LHCN-M2 (cell line): Measurements from ENCODE around the gene APCDD1L. TPM values are rescaled to one million over a fixed set of nuclear protein-coding genes. Genes with fewer than 3 reads are reported as not detected.
A peak's percentile ranks its signal among the peaks of the same experiment; 100 is the strongest.

Experiments
- DNase-seq: peaks from one replicate; pipeline ENCODE4 v3.0.0-alpha.2; 2012; ENCODE audit warnings: low read depth
- total RNA-seq: library from RNA; depleted of rRNA; stranded (reverse); fragments of >200 nt; gene quantifications from 2 replicates; pipeline ENCODE4 v1.2.3, GENCODE V29; 2014

APCDD1L gene
- total RNA-seq, 1 experiment from 2014 or later, result 0.34 TPM

DNA sequence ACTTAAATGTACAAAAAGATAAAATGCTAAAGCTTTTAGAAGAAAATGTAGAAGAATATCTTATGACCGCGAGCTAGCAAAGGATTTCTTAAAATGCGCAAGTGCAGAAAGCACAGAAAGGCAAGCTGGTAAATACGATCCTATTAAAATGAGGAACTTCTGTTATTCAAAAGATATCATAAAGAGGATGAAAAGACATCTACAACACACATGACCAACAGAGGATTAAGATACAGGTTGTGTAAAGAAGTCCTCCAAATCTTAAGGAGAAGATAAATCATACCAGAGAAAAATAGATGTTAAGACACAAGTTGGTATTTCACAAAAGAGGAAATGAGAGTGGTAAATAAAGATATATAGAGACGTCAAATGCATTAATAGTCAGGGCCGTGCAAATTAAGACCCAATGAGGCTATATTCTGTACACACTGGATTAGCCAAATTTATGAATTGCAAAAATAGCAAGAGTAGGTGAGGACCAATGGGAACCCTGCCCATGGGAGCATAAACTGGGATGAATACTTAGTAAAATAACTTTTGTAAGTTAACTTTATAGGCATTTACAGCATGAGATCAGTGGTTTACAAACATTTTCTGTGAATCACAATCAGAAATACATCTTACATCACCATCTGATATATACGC lies 23.0 kb downstream of the APCDD1L start:
- no peak for DNase-seq

DNA sequence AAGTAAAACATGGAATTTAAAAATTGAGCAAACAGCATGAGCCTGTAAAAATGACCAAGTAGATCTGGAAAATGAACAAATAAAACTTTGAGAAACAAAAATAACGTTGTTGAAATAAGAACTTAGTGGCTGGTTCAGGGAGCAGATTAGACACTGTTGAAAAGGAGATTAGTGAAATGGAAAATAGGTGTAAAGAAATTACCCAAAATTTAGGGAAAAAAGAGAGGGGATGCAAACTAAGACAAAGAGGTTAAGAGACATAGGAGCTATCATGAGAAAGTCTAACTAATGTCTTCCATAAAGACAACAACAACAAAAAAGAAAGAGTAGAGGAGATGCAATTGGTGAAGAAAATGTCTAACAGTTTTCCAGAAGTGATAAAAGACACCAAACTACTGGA lies 29.0 kb downstream of the APCDD1L start:
- no peak for DNase-seq

GRCh38 chr20:58485393-58485792 lies 29.8 kb downstream of the APCDD1L start:
- DNase-seq, result peak; percentile 5

DNA sequence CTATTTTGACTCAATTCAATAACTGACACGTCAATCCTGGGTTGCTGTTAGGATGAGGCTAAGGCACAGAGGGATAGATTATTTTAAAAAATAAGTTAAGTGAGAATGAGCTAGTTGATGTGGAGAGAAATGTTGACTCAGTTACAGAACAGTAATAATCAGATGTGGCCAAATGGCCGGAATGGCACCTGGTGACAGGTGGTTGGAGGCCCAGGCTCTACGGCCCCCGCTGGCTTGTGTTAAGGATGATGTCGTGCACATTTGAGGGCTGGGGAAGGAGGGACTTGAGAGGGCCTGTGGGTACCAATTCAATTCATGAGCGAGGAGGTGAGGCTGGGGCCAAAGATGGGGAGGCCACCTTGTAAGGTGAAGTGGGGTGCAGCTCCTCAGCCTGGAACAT lies 31.7 kb downstream of the APCDD1L start:
- no peak for DNase-seq

DNA sequence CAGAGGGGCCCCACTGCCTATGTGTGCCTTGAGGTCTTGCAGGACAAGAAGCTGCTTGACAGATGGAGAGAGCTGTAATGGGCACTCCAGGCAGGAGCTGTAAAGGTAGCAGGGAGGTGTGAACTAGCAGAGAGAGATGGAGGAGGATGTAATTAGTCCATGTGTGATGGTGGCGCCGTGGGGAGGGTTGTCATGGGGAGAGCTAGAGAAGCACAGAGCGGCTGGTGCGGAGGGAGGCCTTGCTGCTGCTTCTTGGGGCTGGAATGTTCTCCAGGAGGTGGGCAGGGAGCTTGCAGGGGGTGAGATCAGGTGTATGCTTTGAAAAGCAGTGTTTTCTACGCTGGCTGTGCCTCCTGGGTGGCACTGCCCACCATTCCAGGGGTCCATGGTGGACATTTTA lies 32.1 kb downstream of the APCDD1L start:
- no peak for DNase-seq

DNA sequence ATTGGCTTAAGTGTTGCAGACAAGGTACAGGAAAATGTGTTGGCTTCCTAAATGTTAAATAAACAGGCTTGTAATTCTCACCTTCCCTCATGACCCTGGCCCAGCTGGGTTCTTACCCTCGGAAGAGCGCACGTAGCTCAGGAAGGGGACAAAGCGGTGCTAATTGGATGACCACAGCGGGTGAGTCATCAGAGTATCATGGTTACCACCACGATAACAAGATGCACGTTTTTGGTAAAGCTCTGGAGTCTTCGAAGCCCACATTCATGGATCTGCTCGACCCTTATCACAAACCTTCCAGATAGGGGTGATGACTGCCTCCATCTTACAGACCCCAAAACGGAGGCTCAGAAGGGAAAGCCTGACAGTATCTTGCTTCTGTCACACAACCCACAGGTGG lies 32.8 kb downstream of the APCDD1L start:
- peak; percentile 21 for DNase-seq

DNA sequence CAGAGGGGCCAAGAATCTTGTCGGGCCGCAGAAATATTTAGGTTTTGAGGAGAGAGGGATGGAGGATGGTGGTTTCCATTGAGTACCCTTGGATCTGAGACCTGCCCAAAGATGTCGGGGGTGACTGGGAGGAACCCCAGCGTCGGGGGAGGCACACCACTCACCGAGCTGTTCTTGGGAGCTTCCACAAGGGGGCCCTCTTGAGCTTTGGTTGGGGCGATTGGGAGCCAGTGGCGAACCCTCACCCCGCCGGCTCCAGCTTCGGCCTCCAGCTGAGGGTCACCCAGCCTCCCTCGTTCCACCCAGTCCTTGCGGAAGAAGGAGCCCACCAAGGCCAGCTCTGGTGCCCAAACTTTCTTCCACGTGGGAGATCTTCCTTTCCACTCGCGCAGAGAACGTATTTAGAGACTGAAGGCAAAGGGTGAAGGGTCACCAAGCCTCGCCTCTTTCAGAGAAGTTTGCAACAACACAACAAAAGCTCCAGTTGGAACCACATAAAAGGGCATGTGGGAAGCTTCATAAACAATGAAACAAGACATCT lies 33.6 kb downstream of the APCDD1L start:
- DNase-seq, result peak; percentile 9

DNA sequence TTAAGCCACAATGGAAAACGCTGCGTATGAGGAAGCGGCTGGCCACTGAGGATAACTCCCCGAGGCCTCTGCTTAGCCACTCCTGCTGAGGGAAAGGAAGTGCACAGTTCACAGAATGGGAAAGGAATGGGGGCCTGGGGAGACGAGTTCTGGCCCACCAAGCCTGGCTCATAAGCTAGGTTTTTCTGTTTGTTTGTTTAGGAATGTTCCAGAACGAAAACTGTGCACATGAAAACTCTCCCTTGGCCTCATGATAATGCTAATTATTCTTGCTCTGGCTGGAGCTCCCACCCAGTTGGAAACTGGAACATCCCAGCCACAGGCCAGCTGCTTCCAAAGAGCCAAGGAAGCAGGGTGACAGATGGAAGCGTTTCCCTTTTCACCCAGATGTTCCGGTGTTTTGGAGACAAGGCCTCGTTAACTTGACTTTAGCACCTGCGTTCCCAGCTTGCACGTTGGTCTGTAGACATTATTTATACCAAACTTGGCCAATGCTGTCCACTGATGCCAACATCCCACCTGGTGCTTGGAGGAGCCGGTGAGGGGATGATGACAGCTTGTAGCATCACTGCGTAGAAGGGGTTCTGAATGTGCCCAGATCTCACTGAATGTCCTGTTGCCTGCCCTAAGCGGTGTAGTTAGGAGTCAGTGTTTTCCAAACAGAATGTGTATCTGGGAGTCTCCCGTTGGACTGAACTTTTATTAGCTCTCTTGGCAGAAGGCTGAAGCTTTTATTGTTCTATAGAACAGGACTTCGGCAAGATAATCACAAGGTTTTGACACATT lies 34.5 kb downstream of the APCDD1L start:
- no peak for DNase-seq

DNA sequence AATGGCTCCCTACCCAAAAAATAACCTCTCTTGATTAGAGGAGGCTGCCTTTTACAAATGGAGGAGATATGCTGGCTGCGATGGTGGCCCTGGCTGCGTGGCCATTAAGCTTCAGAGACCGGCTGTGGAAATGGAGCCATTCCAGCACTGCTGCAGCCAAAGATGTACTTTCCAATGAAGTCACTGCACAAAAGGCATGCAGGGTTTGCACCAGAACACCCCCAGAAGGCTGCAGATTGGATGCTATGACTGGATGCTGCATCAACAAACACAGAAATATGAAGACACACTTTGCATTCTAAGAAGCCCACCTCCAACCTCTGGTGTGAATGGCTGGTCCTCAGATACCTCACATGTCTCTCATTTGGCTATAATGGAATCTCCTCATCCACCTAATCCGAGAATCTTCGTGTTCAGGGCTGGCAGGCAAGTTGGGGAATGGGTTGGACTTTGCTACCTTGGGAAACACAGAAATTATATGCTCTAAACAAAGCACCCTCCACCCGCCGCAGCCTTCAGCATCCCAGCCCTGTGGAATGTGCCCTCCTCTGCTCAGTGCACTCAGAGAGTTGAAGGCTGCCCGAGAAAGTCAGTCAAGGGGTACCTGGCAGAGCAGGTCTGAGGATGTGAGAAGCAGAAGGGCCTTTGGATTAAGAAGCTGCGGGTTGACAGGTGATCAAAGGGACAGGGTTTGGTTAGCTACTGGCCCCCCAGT lies 35.3 kb downstream of the APCDD1L start:
- no peak for DNase-seq

- peak; percentile 21 for DNase-seq
These were observed 36.9 kb downstream of the APCDD1L start for GRCh38 chr20:58478141-58478805.

- DNase-seq, result no peak
These were observed 39.7 kb downstream of the APCDD1L start for GRCh38 chr20:58475466-58475865.

GRCh38 chr20:58473453-58474425 lies 41.5 kb downstream of the APCDD1L start:
- no peak for DNase-seq

- no peak for DNase-seq
These were observed 42.8 kb downstream of the APCDD1L start for GRCh38 chr20:58472273-58473018.

GRCh38 chr20:58471193-58472164 lies 43.7 kb downstream of the APCDD1L start:
- DNase-seq, result no peak

DNA sequence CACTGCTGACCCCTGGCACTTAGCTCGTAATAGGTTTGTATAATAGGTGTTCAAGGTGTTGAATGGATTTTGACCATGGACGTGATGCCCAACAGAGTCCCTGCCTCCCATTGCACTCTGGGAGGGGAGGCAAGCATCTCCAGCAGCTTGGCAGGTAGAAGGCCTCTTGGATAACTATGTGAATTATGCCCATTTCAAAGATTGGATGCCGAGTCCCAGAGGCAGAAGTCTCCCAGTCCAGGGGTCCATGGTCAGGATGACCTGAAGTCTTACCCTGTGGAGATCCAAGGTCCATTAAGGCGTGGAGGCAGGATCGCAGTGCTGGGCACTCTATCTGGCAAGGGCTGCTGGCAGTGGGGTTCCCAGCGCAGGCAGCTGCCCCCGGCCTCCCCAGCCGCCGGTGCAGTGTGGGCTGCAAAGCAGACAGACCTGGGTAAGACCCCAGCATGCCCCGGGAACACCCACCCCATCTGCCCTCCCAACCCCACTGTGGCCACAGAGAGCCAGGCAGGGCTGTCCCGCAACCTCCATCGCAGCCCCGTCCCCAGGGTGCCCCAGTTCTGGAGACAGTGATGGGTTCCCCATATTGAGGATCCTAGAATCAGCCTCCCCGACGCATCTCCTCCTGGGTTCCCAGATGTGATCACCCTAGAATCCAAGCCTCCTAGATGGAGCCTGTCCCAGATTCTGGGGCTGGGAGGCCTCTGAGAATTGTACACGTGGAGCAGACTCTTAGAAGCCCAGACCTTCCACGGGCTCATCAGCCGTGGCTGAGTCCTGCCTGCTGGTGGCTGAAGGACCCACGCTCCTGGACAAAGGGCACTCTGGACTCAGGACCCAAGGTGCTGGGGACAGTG lies 44.6 kb downstream of the APCDD1L start:
- no peak for DNase-seq

GRCh38 chr20:58469616-58470015 lies 45.6 kb downstream of the APCDD1L start:
- DNase-seq, result no peak
